Gastroesophageal sphincter (tissue), 4 donors: ENCODE results near the gene PA2G4. TPM values are rescaled to one million over a fixed set of nuclear protein-coding genes. Genes with fewer than 3 reads are reported as not detected.
"Not testable (repeated sequence)": the region's sequence is repeated elsewhere in the genome, so short reads cannot be mapped to it uniquely, and the experiment has no call there.

Source experiments
- ATAC-seq: fragments of 150-250 bp; one replicate; pipeline ENCODE4 v1.9.1; 2016; ENCODE audit warnings: mild to moderate bottlenecking, moderate library complexity
- H3K27ac ChIP-seq, 4 donors: fragments of 200-600 bp; sonication (generic) in 3 of 4; 1 replicate in 3 of 4; 2 replicates in 1 of 4; pipeline ENCODE4 v1.5.1; 2016 to 2019
- H3K27me3 ChIP-seq: fragments of 200-600 bp; sonication (generic); one replicate; pipeline ENCODE4 v1.5.1; 2019
- H3K36me3 ChIP-seq, 2 donors: fragments of 200-600 bp; sonication (generic); one replicate each; pipeline ENCODE4 v1.5.1; 2019; ENCODE audit warnings: control low read depth in 1 of 2
- H3K4me1 ChIP-seq, 3 donors: fragments of 200-600 bp; sonication (generic); 1 replicate in 2 of 3; 2 replicates in 1 of 3; pipeline ENCODE4 v1.5.1; 2016 to 2019; ENCODE audit warnings: control low read depth in 2 of 3
- H3K4me3 ChIP-seq, 2 donors: fragments of 200-600 bp; sonication (generic); one replicate each; pipeline ENCODE4 v1.5.1; 2019; ENCODE audit warnings: mild to moderate bottlenecking in 1 of 2, moderate library complexity in 1 of 2
- H3K9me3 ChIP-seq, 3 donors: fragments of 200-600 bp; sonication (generic); one replicate each; pipeline ENCODE4 v1.5.1; 2017 to 2019; ENCODE audit warnings: control low read depth in 2 of 3
- EP300 ChIP-seq: sonication (generic); formaldehyde crosslinking; IDR thresholded peaks from one replicate; pipeline ENCODE4 v1.6.1; 2017; ENCODE audit warnings: antibody characterized with exemption, mild to moderate bottlenecking
- POLR2A ChIP-seq, 2 donors: fragments of 450-650 bp; IDR thresholded peaks; one replicate each; pipeline ENCODE4 v1.6.1; 2017; ENCODE audit warnings: antibody characterized with exemption in 2 of 2, mild to moderate bottlenecking in 2 of 2, moderate library complexity in 1 of 2
- POLR2AphosphoS5 ChIP-seq: sonication (generic); formaldehyde crosslinking; IDR thresholded peaks from one replicate; pipeline ENCODE4 v1.6.1; 2017; ENCODE audit warnings: antibody characterized with exemption
- WGBS, 2 donors: methylation state at CpG; one replicate each; pipeline ENCODE4 v1.1.5; 2018; ENCODE audit warnings: low coverage in 1 of 2; 5-methylcytosine and 5-hydroxymethylcytosine counted together
- total RNA-seq, 4 donors: library from RNA; depleted of rRNA; stranded (reverse); fragments of >200 nt; gene quantifications; one replicate each; pipeline ENCODE4 v1.1.0, GENCODE V29; 2016
- TF ChIP-seq, protein P1 (sequence below), 4 experiments: fragments of 200-600 bp in 2 of 4; fragments of 450-650 bp in 2 of 4; sonication (generic) in 1 of 4; IDR thresholded peaks; one replicate each; pipeline ENCODE4 v1.5.1; 2017 to 2019; ENCODE audit warnings: antibody characterized with exemption in 4 of 4, mild to moderate bottlenecking in 2 of 4, moderate library complexity in 2 of 4

PA2G4 gene
- total RNA-seq, 4 donors from 2014 or later = 99.4 to 115 (median 110) TPM

GRCh38 chr12:56074396-56074795 lies 30.0 kb upstream of the PA2G4 start:
- H3K36me3 ChIP-seq = no peaks in the 10 kb centered on the region
- no peak overlapping the region for H3K4me3 ChIP-seq
- H3K27ac ChIP-seq = no peak overlapping the region
- TF ChIP-seq, protein P1, sequence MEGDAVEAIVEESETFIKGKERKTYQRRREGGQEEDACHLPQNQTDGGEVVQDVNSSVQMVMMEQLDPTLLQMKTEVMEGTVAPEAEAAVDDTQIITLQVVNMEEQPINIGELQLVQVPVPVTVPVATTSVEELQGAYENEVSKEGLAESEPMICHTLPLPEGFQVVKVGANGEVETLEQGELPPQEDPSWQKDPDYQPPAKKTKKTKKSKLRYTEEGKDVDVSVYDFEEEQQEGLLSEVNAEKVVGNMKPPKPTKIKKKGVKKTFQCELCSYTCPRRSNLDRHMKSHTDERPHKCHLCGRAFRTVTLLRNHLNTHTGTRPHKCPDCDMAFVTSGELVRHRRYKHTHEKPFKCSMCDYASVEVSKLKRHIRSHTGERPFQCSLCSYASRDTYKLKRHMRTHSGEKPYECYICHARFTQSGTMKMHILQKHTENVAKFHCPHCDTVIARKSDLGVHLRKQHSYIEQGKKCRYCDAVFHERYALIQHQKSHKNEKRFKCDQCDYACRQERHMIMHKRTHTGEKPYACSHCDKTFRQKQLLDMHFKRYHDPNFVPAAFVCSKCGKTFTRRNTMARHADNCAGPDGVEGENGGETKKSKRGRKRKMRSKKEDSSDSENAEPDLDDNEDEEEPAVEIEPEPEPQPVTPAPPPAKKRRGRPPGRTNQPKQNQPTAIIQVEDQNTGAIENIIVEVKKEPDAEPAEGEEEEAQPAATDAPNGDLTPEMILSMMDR (IDR thresholded peaks at IDR 0.05) = no peak
- TF ChIP-seq POLR2A (IDR thresholded peaks at IDR 0.05) (no peak), EP300 (no peak), POLR2AphosphoS5 (no peak)
- H3K27me3 ChIP-seq = peaks cover 3% of the 10 kb centered on the region
- WGBS, 2 donors = 62 to 64% methylated on average over 3 of the region's 5 CpGs
- H3K4me1 ChIP-seq = peaks cover 0 to 8% (median 0%) of the 10 kb centered on the region in 3 donors
- ATAC-seq = no peak
- H3K9me3 ChIP-seq = no peaks in the 10 kb centered on the region

- not testable (repeated sequence) for H3K27ac ChIP-seq, ATAC-seq, H3K9me3 ChIP-seq, H3K4me3 ChIP-seq, H3K36me3 ChIP-seq
- H3K27me3 ChIP-seq = peaks cover 22% of the 10 kb centered on the region
- peaks cover 0 to 22% (median 6%) of the 10 kb centered on the region in 3 donors for H3K4me1 ChIP-seq
- 68 to 89% methylated on average over 5 of the region's 9 CpGs for WGBS, 2 donors
Observed at GRCh38 chr12:56077966-56078365, 26.4 kb upstream of the PA2G4 start.

DNA sequence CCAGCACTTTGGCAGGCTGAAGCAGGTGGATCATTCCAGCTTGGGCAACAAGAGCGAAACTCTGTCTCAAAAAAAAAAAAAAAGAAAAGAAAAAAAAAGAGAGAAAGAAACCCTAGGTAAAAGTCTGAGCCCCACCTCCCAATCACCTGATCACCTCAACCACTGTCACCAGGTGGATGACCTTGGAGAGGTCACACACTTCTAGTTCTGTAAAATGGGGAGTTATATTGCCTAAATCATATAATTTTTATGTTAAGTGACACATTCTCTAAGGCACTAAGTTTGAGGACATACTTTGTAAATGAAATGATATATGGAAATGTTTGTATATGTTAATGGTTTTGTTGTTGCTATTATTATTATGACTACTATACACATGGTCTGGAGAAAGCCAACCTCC lies 25.9 kb upstream of the PA2G4 start:
- Histone ChIP-seq H3K9me3 (no peaks in the 10 kb centered on the region), H3K27ac (peak overlapping the region in 2 of 4 donors; percentile 76 to 77), H3K4me1 (peaks cover 0 to 22% (median 6%) of the 10 kb centered on the region in 3 donors), H3K4me3 (no peak overlapping the region), H3K36me3 (no peaks in the 10 kb centered on the region), H3K27me3 (peaks cover 22% of the 10 kb centered on the region)
- WGBS, 2 donors = no CpG with 5 or more reads among the region's 1 CpG
- TF ChIP-seq POLR2AphosphoS5 = no peak
- TF ChIP-seq POLR2A (IDR thresholded peaks at IDR 0.05) = no peak
- TF ChIP-seq, protein P1 (IDR thresholded peaks at IDR 0.05) = no peak
- TF ChIP-seq EP300 = no peak
- ATAC-seq = no peak

DNA sequence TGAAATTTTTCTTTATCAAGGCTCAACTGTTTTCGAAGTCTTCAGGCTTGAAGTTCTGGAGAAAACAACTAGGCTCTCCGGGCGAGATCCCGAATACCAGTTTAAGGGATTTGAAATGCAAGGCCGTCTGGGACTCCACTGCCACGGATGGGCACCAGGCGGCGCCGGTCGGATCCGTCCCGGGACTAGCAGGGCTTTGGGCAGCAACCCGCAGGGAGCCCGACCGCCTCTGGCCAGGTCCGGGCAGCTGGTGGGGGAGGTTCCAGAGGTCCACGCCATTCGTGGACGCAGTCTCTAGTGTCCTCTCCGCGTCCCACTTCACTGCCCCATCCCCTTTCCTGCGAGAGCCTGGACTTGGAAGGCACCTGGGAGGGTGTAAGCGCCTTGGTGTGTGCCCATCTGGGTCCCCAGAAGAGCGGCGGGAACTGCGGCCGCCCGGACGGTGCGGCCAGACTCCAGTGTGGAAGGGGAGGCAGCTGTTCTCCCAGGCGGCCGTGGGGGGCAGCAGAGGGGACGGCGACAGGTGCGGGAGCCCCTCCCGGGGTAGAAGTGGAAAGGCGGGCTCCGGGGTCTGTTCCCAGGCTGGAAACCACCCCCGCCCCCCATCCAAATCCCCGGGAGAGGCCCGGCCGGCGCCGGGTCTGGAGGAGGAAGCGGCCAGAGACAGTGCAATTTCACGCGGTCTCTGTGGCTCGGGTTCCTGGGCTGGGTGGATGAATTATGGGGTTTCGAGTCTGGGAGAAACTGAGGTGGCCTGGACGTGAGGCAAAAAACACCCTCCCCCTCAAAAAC lies 25.2 kb upstream of the PA2G4 start:
- no peak for TF ChIP-seq EP300
- TF ChIP-seq, protein P1 (IDR thresholded peaks at IDR 0.05) = peak; percentile 66 to 79 (median 74)
- Histone ChIP-seq H3K27ac (peak overlapping the region in 3 of 4 donors; percentile 73 to 77 (median 76)), H3K36me3 (no peaks in the 10 kb centered on the region), H3K4me3 (peak overlapping the region; percentile 35 to 58), H3K4me1 (peaks cover 0 to 22% (median 6%) of the 10 kb centered on the region in 3 donors), H3K27me3 (peaks cover 22% of the 10 kb centered on the region), H3K9me3 (no peaks in the 10 kb centered on the region)
- peak; percentile 91 for ATAC-seq
- WGBS, 2 donors = 1% methylated on average over 10 of the region's 50 CpGs; no CpG with 5 or more reads in 1 of the 2 donors

GRCh38 chr12:56079723-56080555 lies 24.4 kb upstream of the PA2G4 start, which contains the start of gene ERBB3:
TSS of gene ERBB3 (plus strand) at chr12:56080165. CDS start at chr12:56080301, 136 bp downstream.
- H3K27me3 ChIP-seq = peaks cover 22% of the 10 kb centered on the region
- peak; percentile 86 for ATAC-seq
- H3K9me3 ChIP-seq = no peaks in the 10 kb centered on the region
- WGBS, 2 donors = 0 to 4% methylated on average over 8 to 13 of the region's 59 CpGs
- H3K4me1 ChIP-seq = peaks cover 0 to 22% (median 6%) of the 10 kb centered on the region in 3 donors
- TF ChIP-seq POLR2AphosphoS5 (peak; percentile 46), POLR2A (IDR thresholded peaks at IDR 0.05) (no peak)
- TF ChIP-seq, protein P1 (IDR thresholded peaks at IDR 0.05) = peak in 1 of 4 experiments; percentile 43
- peak within 1 kb of the TSS; percentile 35 to 58 for H3K4me3 ChIP-seq
- peak within 1 kb of the TSS in 3 of 4 donors; percentile 73 to 77 (median 76) for H3K27ac ChIP-seq
- no peaks in the 10 kb centered on the region for H3K36me3 ChIP-seq
